Loucy (cell line): ENCODE measurements around the gene LDHAL6B.
A peak's percentile ranks its signal among the peaks of the same experiment; 100 is the strongest.

Experiments
- H2AFZ ChIP-seq: fragments of 200-600 bp; sonication (generic); 2 replicates; pipeline ENCODE4 v1.6.0; 2016; ENCODE audit warnings: antibody characterized with exemption, mild to moderate bottlenecking, low read length, moderate library complexity
- H3F3A ChIP-seq: fragments of 200-600 bp; 2 replicates; pipeline ENCODE4 v1.6.0; 2016; ENCODE audit warnings: antibody characterized with exemption, low read depth, mild to moderate bottlenecking
- H3K27me3 ChIP-seq: fragments of 200-600 bp; sonication (generic); 2 replicates; pipeline ENCODE4 v1.6.1; 2014; ENCODE audit warnings: low read length, mild to moderate bottlenecking; ENCODE audit not compliant: insufficient read depth, poor library complexity, severe bottlenecking
- H3K36me3 ChIP-seq: fragments of 200-600 bp; sonication (generic); 2 replicates; pipeline ENCODE4 v1.6.1; 2016; ENCODE audit warnings: low read length; ENCODE audit not compliant: insufficient read depth
- H3K4me1 ChIP-seq: fragments of 200-600 bp; sonication (generic); 2 replicates; pipeline ENCODE4 v1.5.1; 2014; ENCODE audit warnings: low read length, mild to moderate bottlenecking; ENCODE audit not compliant: insufficient read depth, poor library complexity, severe bottlenecking
- H3K4me2 ChIP-seq: fragments of 200-600 bp; sonication (generic); 2 replicates; pipeline ENCODE4 v1.6.0; 2014; ENCODE audit warnings: antibody characterized with exemption, low read length, low read depth, mild to moderate bottlenecking; ENCODE audit not compliant: poor library complexity, severe bottlenecking
- H3K4me3 ChIP-seq: fragments of 200-600 bp; sonication (generic); 2 replicates; pipeline ENCODE4 v1.5.1; 2014; ENCODE audit warnings: low read length, mild to moderate bottlenecking, mixed read lengths; ENCODE audit not compliant: poor library complexity, severe bottlenecking
- H3K79me2 ChIP-seq: fragments of 200-600 bp; sonication (generic); 2 replicates; pipeline ENCODE4 v1.6.1; 2014; ENCODE audit warnings: low read length; ENCODE audit not compliant: insufficient read depth
- H3K9ac ChIP-seq: fragments of 200-600 bp; sonication (generic); 2 replicates; pipeline ENCODE4 v1.6.0; 2014; ENCODE audit warnings: mild to moderate bottlenecking, low read depth, low read length, moderate library complexity; ENCODE audit not compliant: poor library complexity, severe bottlenecking
- H3K9me2 ChIP-seq: fragments of 200-600 bp; sonication (generic); replicated peaks from 2 replicates; pipeline ENCODE4 v1.6.1; 2016; ENCODE audit warnings: low read depth, low read length, mixed read lengths
- H3K9me3 ChIP-seq: fragments of 200-600 bp; sonication (generic); 2 replicates; pipeline ENCODE4 v1.6.1; 2014; ENCODE audit warnings: mild to moderate bottlenecking, antibody characterized with exemption, low read length, low read depth; ENCODE audit not compliant: insufficient read depth
- H4K20me1 ChIP-seq: fragments of 200-600 bp; sonication (generic); 2 replicates; pipeline ENCODE4 v1.6.0; 2014; ENCODE audit warnings: antibody characterized with exemption, low read length, mild to moderate bottlenecking; ENCODE audit not compliant: insufficient read depth, poor library complexity, severe bottlenecking
- EZH2phosphoT487 ChIP-seq: fragments of 200-600 bp; IDR thresholded peaks from 2 replicates; pipeline ENCODE4 v1.6.1; 2018; ENCODE audit warnings: antibody characterized with exemption, mild to moderate bottlenecking, moderate library complexity, borderline replicate concordance
- TF ChIP-seq, protein P1 (sequence below): fragments of 200-600 bp; sonication (generic); conservative IDR thresholded peaks from 2 replicates; pipeline ENCODE4 v1.5.1; 2014; ENCODE audit warnings: mild to moderate bottlenecking, antibody characterized with exemption, low read length

LDHAL6B gene

DNA sequence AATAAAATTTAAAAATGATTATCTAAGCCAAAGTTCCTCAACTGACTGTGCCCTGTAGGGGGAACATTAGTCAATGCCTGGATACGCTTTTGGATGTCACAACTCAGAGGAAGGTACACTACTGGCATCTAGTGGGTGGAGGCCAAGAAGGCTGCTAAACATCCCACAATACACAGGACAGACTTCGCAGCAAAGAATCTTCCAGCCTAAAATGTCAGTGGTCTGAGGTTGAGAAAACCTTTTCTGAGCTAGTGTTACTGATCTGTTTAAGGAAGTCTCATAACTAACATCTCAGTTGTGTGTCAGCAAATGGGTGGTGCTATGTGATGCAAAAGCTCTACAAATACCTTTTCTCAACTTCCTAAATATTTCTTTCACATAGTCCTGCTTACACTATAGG lies 20.9 kb upstream of the LDHAL6B start:
- H4K20me1 ChIP-seq: no peaks in the 10 kb centered on the region
- no peak overlapping the region for H3K9ac ChIP-seq
- H3K4me1 ChIP-seq: no peaks in the 10 kb centered on the region
- no peaks in the 10 kb centered on the region for H3K79me2 ChIP-seq
- TF ChIP-seq EZH2phosphoT487: no peak
- TF ChIP-seq, protein P1, sequence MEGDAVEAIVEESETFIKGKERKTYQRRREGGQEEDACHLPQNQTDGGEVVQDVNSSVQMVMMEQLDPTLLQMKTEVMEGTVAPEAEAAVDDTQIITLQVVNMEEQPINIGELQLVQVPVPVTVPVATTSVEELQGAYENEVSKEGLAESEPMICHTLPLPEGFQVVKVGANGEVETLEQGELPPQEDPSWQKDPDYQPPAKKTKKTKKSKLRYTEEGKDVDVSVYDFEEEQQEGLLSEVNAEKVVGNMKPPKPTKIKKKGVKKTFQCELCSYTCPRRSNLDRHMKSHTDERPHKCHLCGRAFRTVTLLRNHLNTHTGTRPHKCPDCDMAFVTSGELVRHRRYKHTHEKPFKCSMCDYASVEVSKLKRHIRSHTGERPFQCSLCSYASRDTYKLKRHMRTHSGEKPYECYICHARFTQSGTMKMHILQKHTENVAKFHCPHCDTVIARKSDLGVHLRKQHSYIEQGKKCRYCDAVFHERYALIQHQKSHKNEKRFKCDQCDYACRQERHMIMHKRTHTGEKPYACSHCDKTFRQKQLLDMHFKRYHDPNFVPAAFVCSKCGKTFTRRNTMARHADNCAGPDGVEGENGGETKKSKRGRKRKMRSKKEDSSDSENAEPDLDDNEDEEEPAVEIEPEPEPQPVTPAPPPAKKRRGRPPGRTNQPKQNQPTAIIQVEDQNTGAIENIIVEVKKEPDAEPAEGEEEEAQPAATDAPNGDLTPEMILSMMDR: peak; percentile 42; the same call in 1 of the 2 replicates
- H3F3A ChIP-seq: no peaks in the 10 kb centered on the region
- peaks cover 8% of the 10 kb centered on the region; the same call in 1 of the 2 replicates for H3K9me3 ChIP-seq
- H3K36me3 ChIP-seq: no peaks in the 10 kb centered on the region
- no peak overlapping the region for H3K4me2 ChIP-seq
- no peaks in the 10 kb centered on the region for H3K9me2 ChIP-seq
- no peaks in the 10 kb centered on the region for H3K27me3 ChIP-seq
- H2AFZ ChIP-seq: no peak overlapping the region
- H3K4me3 ChIP-seq: no peak overlapping the region

GRCh38 chr15:59186501-59186900 lies 20.1 kb upstream of the LDHAL6B start:
- Histone ChIP-seq H3K36me3 (no peaks in the 10 kb centered on the region), H3F3A (no peaks in the 10 kb centered on the region), H3K9me3 (peaks cover 4% of the 10 kb centered on the region; the same call in 1 of the 2 replicates), H3K79me2 (no peaks in the 10 kb centered on the region), H4K20me1 (no peaks in the 10 kb centered on the region), H2AFZ (no peak overlapping the region), H3K9me2 (no peaks in the 10 kb centered on the region), H3K4me3 (no peak overlapping the region), H3K4me2 (no peak overlapping the region), H3K27me3 (no peaks in the 10 kb centered on the region), H3K4me1 (no peaks in the 10 kb centered on the region), H3K9ac (no peak overlapping the region)
- TF ChIP-seq, protein P1: no peak
- TF ChIP-seq EZH2phosphoT487: no peak

DNA sequence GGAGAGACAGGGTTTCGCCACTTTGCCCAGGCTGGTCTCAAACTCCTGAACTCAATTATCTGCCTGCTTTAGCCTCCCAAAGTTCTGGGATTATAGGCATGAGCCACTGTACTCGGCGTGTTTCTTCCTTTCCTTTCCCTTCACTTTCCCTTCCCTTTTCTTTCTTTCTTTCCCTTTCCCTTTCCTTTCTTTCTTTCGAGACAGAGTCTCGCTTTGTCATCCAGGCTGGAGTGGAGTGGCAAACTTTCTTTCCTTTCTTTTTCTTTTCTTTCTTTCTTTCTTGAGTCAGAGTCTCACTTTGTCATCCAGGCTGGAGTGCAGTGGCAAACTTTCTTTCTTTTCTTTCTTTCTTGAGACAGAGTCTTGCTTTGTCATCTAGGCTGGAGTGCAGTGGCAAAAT lies 17.4 kb upstream of the LDHAL6B start:
- H2AFZ ChIP-seq: no peak overlapping the region
- H4K20me1 ChIP-seq: no peaks in the 10 kb centered on the region
- no peaks in the 10 kb centered on the region for H3F3A ChIP-seq
- no peak overlapping the region for H3K4me3 ChIP-seq
- no peaks in the 10 kb centered on the region for H3K79me2 ChIP-seq
- H3K9ac ChIP-seq: no peak overlapping the region
- H3K4me1 ChIP-seq: no peaks in the 10 kb centered on the region
- H3K9me2 ChIP-seq: no peaks in the 10 kb centered on the region
- no peaks in the 10 kb centered on the region for H3K9me3 ChIP-seq
- TF ChIP-seq, protein P1: no peak
- no peak for TF ChIP-seq EZH2phosphoT487
- H3K36me3 ChIP-seq: no peaks in the 10 kb centered on the region
- H3K4me2 ChIP-seq: no peak overlapping the region
- no peaks in the 10 kb centered on the region for H3K27me3 ChIP-seq
